Measurements from ENCODE around the gene CAMK1D.

- TF ChIP-seq CTCF (conservative IDR thresholded peaks at IDR 0.05; ENCODE audit: low read length) (no peak), EZH2phosphoT487 (IDR thresholded peaks at IDR 0.05; ENCODE audit: borderline replicate concordance, low read depth, low read length) (no peak)
These were observed 237.4 kb downstream of the CAMK1D start for GRCh38 chr10:12586741-12587140.

Data from OCI-LY7 (cell line).